Duodenal mucosa (tissue), 2 donors: ENCODE measurements around the gene TLDC2.
"Not testable (repeated sequence)": the region's sequence is repeated elsewhere in the genome, so short reads cannot be mapped to it uniquely, and the experiment has no call there.

ENCODE experiments used
- H3K27ac ChIP-seq: one replicate; pipeline ENCODE4 v1.7.0; 2013; ENCODE audit warnings: low read depth, low read length
- H3K27me3 ChIP-seq, 2 donors: one replicate each; pipeline ENCODE4 v1.7.0; 2013; ENCODE audit warnings: low read length in 2 of 2, control low read depth in 1 of 2; ENCODE audit not compliant: insufficient read depth in 2 of 2, control insufficient read depth in 1 of 2
- H3K36me3 ChIP-seq, 2 donors: one replicate each; pipeline ENCODE4 v1.7.0; 2013; ENCODE audit warnings: low read length in 2 of 2, control low read depth in 1 of 2; ENCODE audit not compliant: insufficient read depth in 2 of 2, control insufficient read depth in 1 of 2
- H3K4me1 ChIP-seq, 2 donors: one replicate each; pipeline ENCODE4 v1.7.0; 2013; ENCODE audit warnings: low read length in 2 of 2, control low read depth in 1 of 2; ENCODE audit not compliant: insufficient read depth in 2 of 2, control insufficient read depth in 1 of 2
- H3K4me3 ChIP-seq, 2 donors: one replicate each; pipeline ENCODE4 v1.7.0; 2013; ENCODE audit warnings: low read length in 2 of 2, low read depth in 1 of 2
- H3K9ac ChIP-seq, 2 donors: one replicate each; pipeline ENCODE4 v1.7.0; 2013; ENCODE audit warnings: low read length in 2 of 2, low read depth in 1 of 2
- H3K9me3 ChIP-seq, 2 donors: one replicate each; pipeline ENCODE4 v1.7.0; 2013; ENCODE audit warnings: low read length in 2 of 2, control low read depth in 1 of 2; ENCODE audit not compliant: control insufficient read depth in 1 of 2

The TLDC2 gene

GRCh38 chr20:36925234-36925633, 49.3 kb downstream of the TLDC2 start:
- no peaks in the 10 kb centered on the region for H3K9me3 ChIP-seq
- peaks cover 16 to 48% of the 10 kb centered on the region in 2 donors for H3K36me3 ChIP-seq
- H3K4me3 ChIP-seq = no peak overlapping the region
- H3K9ac ChIP-seq = no peak overlapping the region
- H3K27me3 ChIP-seq = no peaks in the 10 kb centered on the region
- peaks cover 0 to 7% of the 10 kb centered on the region in 2 donors for H3K4me1 ChIP-seq
- no peak overlapping the region for H3K27ac ChIP-seq

- no peaks in the 10 kb centered on the region for H3K9me3 ChIP-seq
- no peak overlapping the region for H3K27ac ChIP-seq
- H3K27me3 ChIP-seq = no peaks in the 10 kb centered on the region
- peaks cover 16 to 49% of the 10 kb centered on the region in 2 donors for H3K36me3 ChIP-seq
- no peak overlapping the region for H3K9ac ChIP-seq
- H3K4me3 ChIP-seq = no peak overlapping the region
- peaks cover 0 to 10% of the 10 kb centered on the region in 2 donors for H3K4me1 ChIP-seq
Observed at GRCh38 chr20:36926653-36927200, 50.8 kb downstream of the TLDC2 start.

GRCh38 chr20:36927704-36928103, 51.8 kb downstream of the TLDC2 start:
- H3K4me1 ChIP-seq = peaks cover 0 to 10% of the 10 kb centered on the region in 2 donors

GRCh38 chr20:36929290-36929689, 53.4 kb downstream of the TLDC2 start:
- H3K9me3 ChIP-seq = no peaks in the 10 kb centered on the region
- no peak overlapping the region for H3K9ac ChIP-seq
- H3K27ac ChIP-seq = no peak overlapping the region
- H3K4me3 ChIP-seq = no peak overlapping the region
- H3K4me1 ChIP-seq = peaks cover 0 to 9% of the 10 kb centered on the region in 2 donors
- H3K36me3 ChIP-seq = peaks cover 16 to 49% of the 10 kb centered on the region in 2 donors
- H3K27me3 ChIP-seq = no peaks in the 10 kb centered on the region

More at GRCh38 chr20:36927704-36928103, 51.8 kb downstream of the TLDC2 start:
- no peak overlapping the region for H3K27ac ChIP-seq
- H3K27me3 ChIP-seq = no peaks in the 10 kb centered on the region
- no peak overlapping the region for H3K4me3 ChIP-seq
- peaks cover 16 to 40% of the 10 kb centered on the region in 2 donors for H3K36me3 ChIP-seq
- no peaks in the 10 kb centered on the region for H3K9me3 ChIP-seq
- no peak overlapping the region for H3K9ac ChIP-seq

GRCh38 chr20:36929691-36930090, 53.8 kb downstream of the TLDC2 start:
- Histone ChIP-seq H3K4me3 (no peak overlapping the region), H3K36me3 (peaks cover 16 to 51% of the 10 kb centered on the region in 2 donors), H3K4me1 (peaks cover 0 to 5% of the 10 kb centered on the region in 2 donors), H3K9ac (no peak overlapping the region), H3K9me3 (no peaks in the 10 kb centered on the region), H3K27me3 (no peaks in the 10 kb centered on the region), H3K27ac (no peak overlapping the region)

- H3K36me3 ChIP-seq = peaks cover 12 to 52% of the 10 kb centered on the region in 2 donors
- H3K4me1 ChIP-seq, H3K27ac ChIP-seq, H3K4me3 ChIP-seq, H3K9me3 ChIP-seq, H3K9ac ChIP-seq, H3K27me3 ChIP-seq: not testable (repeated sequence)
Observed at GRCh38 chr20:36932067-36932466, 56.1 kb downstream of the TLDC2 start.

- H3K27ac ChIP-seq = no peak overlapping the region
- no peaks in the 10 kb centered on the region for H3K27me3 ChIP-seq
- H3K36me3 ChIP-seq = peaks cover 9 to 47% of the 10 kb centered on the region in 2 donors
- H3K9ac ChIP-seq = no peak overlapping the region
- H3K4me3 ChIP-seq = no peak overlapping the region
- no peaks in the 10 kb centered on the region for H3K9me3 ChIP-seq
- peaks cover 0 to 4% of the 10 kb centered on the region in 2 donors for H3K4me1 ChIP-seq
Observed at GRCh38 chr20:36932476-36933426, 56.8 kb downstream of the TLDC2 start.

GRCh38 chr20:36933571-36933970, 57.6 kb downstream of the TLDC2 start:
- H3K27ac ChIP-seq, H3K9ac ChIP-seq: not testable (repeated sequence)

GRCh38 chr20:36936341-36936740, 60.4 kb downstream of the TLDC2 start:
- Histone ChIP-seq H3K36me3 (peaks cover 0 to 24% of the 10 kb centered on the region in 2 donors), H3K27ac (no peak overlapping the region), H3K4me3 (no peak overlapping the region), H3K4me1 (peaks cover 10 to 18% of the 10 kb centered on the region in 2 donors), H3K9ac (no peak overlapping the region), H3K9me3 (no peaks in the 10 kb centered on the region), H3K27me3 (no peaks in the 10 kb centered on the region)

More at GRCh38 chr20:36933571-36933970, 57.6 kb downstream of the TLDC2 start:
- H3K27me3 ChIP-seq, H3K4me1 ChIP-seq, H3K4me3 ChIP-seq, H3K9me3 ChIP-seq: not testable (repeated sequence)
- H3K36me3 ChIP-seq = peaks cover 7 to 43% of the 10 kb centered on the region in 2 donors

GRCh38 chr20:36936761-36937401, 60.9 kb downstream of the TLDC2 start:
- H3K36me3 ChIP-seq = peaks cover 0 to 24% of the 10 kb centered on the region in 2 donors
- H3K9me3 ChIP-seq, H3K27me3 ChIP-seq, H3K9ac ChIP-seq, H3K27ac ChIP-seq, H3K4me3 ChIP-seq: not testable (repeated sequence)
- H3K4me1 ChIP-seq = peaks cover 16 to 22% of the 10 kb centered on the region in 2 donors
